ENCODE data around the gene GDF9. TPM values are rescaled to one million over a fixed set of nuclear protein-coding genes. Genes with fewer than 3 reads are reported as not detected.

GDF9 gene
- total and polyA plus RNA-seq, 2 donors = 0.26 to 0.65 TPM

- peak overlapping the region; percentile 36 for H3K4me3 ChIP-seq (ENCODE audit: low read depth, low read length)
- peak overlapping the region; percentile 48 for H3K27ac ChIP-seq (ENCODE audit: low read depth)
- no peaks in the 10 kb centered on the region for H3K4me1 ChIP-seq (ENCODE audit: insufficient read depth)
- whole genome bisulfite sequencing = 3% methylated on average over 110 of the region's 110 CpGs
- no peaks in the 10 kb centered on the region for H3K36me3 ChIP-seq (ENCODE audit: insufficient read depth)
- no peak for DNase-seq (ENCODE audit: extremely low spot score)
These were observed 52.4 kb downstream of the GDF9 start for GRCh38 chr5:132813599-132814502.

- Histone ChIP-seq H3K4me1 (ENCODE audit: insufficient read depth) (no peaks in the 10 kb centered on the region), H3K4me3 (ENCODE audit: low read depth, low read length) (peak within 1 kb of the TSS; percentile 36), H3K27ac (ENCODE audit: low read depth) (peak within 1 kb of the TSS; percentile 48), H3K36me3 (ENCODE audit: insufficient read depth) (no peaks in the 10 kb centered on the region)
- no peak for DNase-seq (ENCODE audit: extremely low spot score)
- WGBS = 3% methylated on average over 68 of the region's 68 CpGs
These were observed 53.3 kb downstream of the GDF9 start, which contains the start of gene SOWAHA for GRCh38 chr5:132812781-132813598. SOWAHA (plus strand) TSS chr5:132813302; CDS start chr5:132813622, 320 bp downstream.

GRCh38 chr5:132812123-132812765 is 54.0 kb downstream of the GDF9 start:
- no peak overlapping the region for H3K27ac ChIP-seq (ENCODE audit: low read depth)

More at GRCh38 chr5:132812123-132812765, 54.0 kb downstream of the GDF9 start:
- no peaks in the 10 kb centered on the region for H3K4me1 ChIP-seq (ENCODE audit: insufficient read depth)
- WGBS = 49% methylated on average over 18 of the region's 18 CpGs
- no peak for DNase-seq (ENCODE audit: extremely low spot score)
- H3K36me3 ChIP-seq (ENCODE audit: insufficient read depth) = no peaks in the 10 kb centered on the region
- H3K4me3 ChIP-seq (ENCODE audit: low read depth, low read length) = no peak overlapping the region

Small RNAs within 50 kb of the gene (small RNA-seq; reads per million reads assigned to genes)
- not detected for gene RNA5SP192

Other genes starting within 250 kb of the GDF9 start
- not detected for gene IL13, start 208.3 kb downstream of the GDF9 start, total RNA-seq
- gene IL13, start 208.3 kb downstream of the GDF9 start, polyA plus RNA-seq = not detected
- not detected for gene IL4, start 192.5 kb downstream of the GDF9 start, total RNA-seq
- not detected for gene IL4, start 192.5 kb downstream of the GDF9 start, polyA plus RNA-seq
- gene KIF3A, start 128.9 kb downstream of the GDF9 start, total RNA-seq = 17.6 TPM
- 3.4 TPM for gene KIF3A, start 128.9 kb downstream of the GDF9 start, polyA plus RNA-seq
- 1.9 TPM for gene CCNI2, start 119.0 kb downstream of the GDF9 start, total RNA-seq
- 1.4 TPM for gene CCNI2, start 119.0 kb downstream of the GDF9 start, polyA plus RNA-seq
- 64.8 TPM for gene SEPTIN8, start 89.2 kb downstream of the GDF9 start, total RNA-seq
- 28.3 TPM for gene SEPTIN8, start 89.2 kb downstream of the GDF9 start, polyA plus RNA-seq
- gene SOWAHA, start 53.2 kb downstream of the GDF9 start, total RNA-seq = 0.48 TPM
- gene SOWAHA, start 53.2 kb downstream of the GDF9 start, polyA plus RNA-seq = 0.65 TPM
- 7.2 TPM for gene SHROOM1, start 35.8 kb downstream of the GDF9 start, total RNA-seq
- 48.3 TPM for gene SHROOM1, start 35.8 kb downstream of the GDF9 start, polyA plus RNA-seq
- gene UQCRQ, start 173 bp upstream of the GDF9 start, total RNA-seq = 85.7 TPM
- 257 TPM for gene UQCRQ, start 173 bp upstream of the GDF9 start, polyA plus RNA-seq
- 3.0 TPM for gene LEAP2, start 7.2 kb upstream of the GDF9 start, total RNA-seq
- gene LEAP2, start 7.2 kb upstream of the GDF9 start, polyA plus RNA-seq = 5.6 TPM
- 89.8 TPM for gene AFF4, start 97.2 kb upstream of the GDF9 start, total RNA-seq
- gene AFF4, start 97.2 kb upstream of the GDF9 start, polyA plus RNA-seq = 26.9 TPM
- gene ZCCHC10, start 160.1 kb upstream of the GDF9 start, total RNA-seq = 24.1 TPM
- 19.8 TPM for gene ZCCHC10, start 160.1 kb upstream of the GDF9 start, polyA plus RNA-seq
- 79.2 TPM for gene HSPA4, start 185.5 kb upstream of the GDF9 start, total RNA-seq
- gene HSPA4, start 185.5 kb upstream of the GDF9 start, polyA plus RNA-seq = 32.4 TPM

All from urinary bladder (tissue), 4 donors.